ENCODE measurements around the gene MBP.
A peak's percentile ranks its signal among the peaks of the same experiment; 100 is the strongest.

MBP gene

DNA sequence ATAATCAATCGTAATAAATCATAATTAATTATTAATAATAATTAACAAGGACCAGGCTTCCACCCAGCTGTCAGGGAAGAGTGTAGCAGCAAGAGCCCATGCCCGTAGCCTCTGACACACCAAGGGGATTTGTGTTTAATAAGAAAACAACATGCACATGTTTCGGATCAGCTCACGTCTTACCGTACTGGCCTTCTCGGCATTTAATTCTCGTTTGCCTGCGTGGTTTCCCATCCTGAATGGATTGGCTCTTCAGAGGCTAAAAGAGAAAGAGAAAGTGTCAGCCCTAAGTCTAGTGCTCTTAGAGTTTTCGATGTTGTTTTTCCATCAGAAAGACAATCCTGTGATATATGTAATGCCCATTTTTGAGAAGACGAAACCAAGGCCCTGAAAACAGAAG is 27.6 kb downstream of the MBP start:
- ChIA-PET CTCF (interaction anchor here (0.8 to 4.0 kb wide), 10 partner anchors 9 to 121 kb away, joined by 3 to 17 read pairs (median 3); no protein-coding TSS in a partner anchor), POLR2A (no interaction called here)
- no peak for DNase-seq (ENCODE audit: extremely low spot score)
- TF ChIP-seq, protein P1, sequence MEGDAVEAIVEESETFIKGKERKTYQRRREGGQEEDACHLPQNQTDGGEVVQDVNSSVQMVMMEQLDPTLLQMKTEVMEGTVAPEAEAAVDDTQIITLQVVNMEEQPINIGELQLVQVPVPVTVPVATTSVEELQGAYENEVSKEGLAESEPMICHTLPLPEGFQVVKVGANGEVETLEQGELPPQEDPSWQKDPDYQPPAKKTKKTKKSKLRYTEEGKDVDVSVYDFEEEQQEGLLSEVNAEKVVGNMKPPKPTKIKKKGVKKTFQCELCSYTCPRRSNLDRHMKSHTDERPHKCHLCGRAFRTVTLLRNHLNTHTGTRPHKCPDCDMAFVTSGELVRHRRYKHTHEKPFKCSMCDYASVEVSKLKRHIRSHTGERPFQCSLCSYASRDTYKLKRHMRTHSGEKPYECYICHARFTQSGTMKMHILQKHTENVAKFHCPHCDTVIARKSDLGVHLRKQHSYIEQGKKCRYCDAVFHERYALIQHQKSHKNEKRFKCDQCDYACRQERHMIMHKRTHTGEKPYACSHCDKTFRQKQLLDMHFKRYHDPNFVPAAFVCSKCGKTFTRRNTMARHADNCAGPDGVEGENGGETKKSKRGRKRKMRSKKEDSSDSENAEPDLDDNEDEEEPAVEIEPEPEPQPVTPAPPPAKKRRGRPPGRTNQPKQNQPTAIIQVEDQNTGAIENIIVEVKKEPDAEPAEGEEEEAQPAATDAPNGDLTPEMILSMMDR (IDR thresholded peaks at IDR 0.05; ENCODE audit: control extremely low read depth, extremely low read depth, low read depth, missing control alignments) = no peak

DNA sequence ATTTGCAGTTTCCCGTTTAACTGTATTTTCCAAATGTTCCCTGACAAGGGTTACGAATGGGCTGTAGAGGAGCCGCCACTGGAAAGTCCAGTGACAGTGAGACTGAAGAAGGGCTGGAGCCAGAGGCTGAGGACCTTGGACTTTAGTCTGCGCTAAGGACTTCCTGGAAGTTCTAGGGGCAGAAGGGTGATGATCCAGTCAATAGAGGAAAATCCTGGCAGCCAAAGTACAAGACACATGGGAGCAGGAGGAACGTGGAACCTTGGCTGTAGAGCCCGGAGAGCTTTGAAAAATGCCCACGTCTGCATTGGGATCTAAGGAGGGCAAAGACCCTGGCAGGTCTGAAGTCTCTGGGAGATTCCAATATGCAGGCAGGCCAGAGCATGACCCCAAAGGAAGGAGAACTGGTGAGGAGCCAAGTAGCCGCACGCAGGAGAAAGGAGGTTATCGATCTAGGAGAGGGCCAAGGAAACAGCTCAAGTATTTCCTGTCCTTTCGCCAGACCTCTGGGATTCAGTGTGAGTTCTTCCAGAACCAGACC is 28.5 kb downstream of the MBP start:
- POLR2A ChIA-PET = no interaction called here
- CTCF ChIA-PET = interaction anchor here (1.3 to 4.0 kb wide), 3 partner anchors 11 to 43 kb away, joined by 3 to 17 read pairs (median 11); no protein-coding TSS in a partner anchor
- TF ChIP-seq, protein P1 (IDR thresholded peaks at IDR 0.05; ENCODE audit: control extremely low read depth, extremely low read depth, low read depth, missing control alignments) = no peak

DNA sequence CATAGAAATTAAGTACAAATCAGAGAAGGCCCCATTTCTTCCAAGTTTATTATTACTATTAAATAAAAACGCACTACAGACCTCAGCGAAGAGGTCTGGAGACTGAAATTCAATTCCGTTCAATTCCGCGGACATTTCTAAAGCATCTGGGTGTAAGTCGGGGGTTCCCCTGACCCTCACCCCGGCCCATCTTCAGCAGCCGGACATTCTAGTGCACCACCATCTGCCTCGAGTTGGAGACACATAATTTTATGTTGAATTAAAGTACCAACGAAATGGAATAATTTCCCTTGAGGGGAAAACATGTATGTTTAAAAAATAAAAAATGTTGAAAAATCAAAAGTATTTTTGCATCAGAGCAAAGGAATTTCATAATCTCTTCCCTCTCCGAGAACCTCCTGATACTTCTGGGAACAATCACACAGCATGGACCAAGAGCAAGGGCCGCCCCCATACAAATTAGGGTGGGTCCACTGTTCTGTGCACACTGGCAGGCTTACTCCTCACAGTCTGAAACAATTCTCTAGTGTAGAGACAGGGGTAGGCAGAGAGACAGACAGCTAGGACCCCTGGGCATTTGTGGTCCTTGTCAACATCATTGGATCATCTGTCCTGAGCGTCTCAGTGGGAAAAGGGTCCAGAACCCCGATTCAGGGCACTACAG is 29.3 kb downstream of the MBP start:
- DNase-seq (ENCODE audit: extremely low spot score) = no peak
- POLR2A ChIA-PET = interaction anchor here (1.0 kb wide), 1 partner anchor 27 kb away, joined by 5 read pairs; no protein-coding TSS in a partner anchor
- CTCF ChIA-PET = interaction anchor here (1.3 to 4.0 kb wide), 4 partner anchors 12 to 103 kb away, joined by 3 to 17 read pairs (median 8); no protein-coding TSS in a partner anchor
- TF ChIP-seq, protein P1 (IDR thresholded peaks at IDR 0.05; ENCODE audit: control extremely low read depth, extremely low read depth, low read depth, missing control alignments) = no peak

More for the DNA sequence above, 28.5 kb downstream of the MBP start:
- DNase-seq (ENCODE audit: extremely low spot score) = no peak

DNA sequence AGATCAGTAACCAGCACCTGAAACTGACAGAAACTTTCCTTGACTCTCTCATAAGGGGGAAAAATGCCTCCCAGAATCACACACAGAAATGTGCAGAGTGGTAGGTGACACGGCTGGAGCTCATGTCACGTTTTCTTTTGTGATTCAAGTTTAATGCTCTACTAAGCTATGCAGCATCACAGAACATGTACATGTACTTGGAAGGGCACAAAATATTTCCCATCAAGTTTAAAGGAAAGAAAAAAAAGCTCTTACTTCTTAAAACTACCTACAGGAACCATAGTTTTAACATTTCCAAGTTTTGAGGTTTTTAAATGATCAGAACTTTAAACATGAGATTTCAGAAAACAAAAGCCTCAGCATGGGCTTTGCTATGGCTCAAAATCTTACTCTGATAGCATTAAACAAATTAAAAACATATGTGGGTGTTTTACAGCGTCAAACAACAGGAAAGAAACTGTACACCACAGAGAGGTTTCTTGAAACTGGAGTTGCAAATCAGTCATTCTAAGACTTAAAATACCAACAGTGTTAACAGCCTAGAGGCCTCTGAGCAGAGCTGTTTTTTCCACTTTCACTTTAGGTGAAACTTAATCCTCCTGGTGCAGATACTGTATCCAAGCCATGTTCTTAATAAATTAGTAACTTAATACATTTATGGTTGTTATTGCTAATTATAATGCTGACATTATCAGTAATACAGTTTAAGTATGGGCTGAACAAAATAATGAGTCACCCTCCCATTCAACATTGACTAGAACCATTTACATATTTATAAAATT is 30.1 kb downstream of the MBP start:
- DNase-seq (ENCODE audit: extremely low spot score) = peak; percentile 80
- ChIA-PET POLR2A (interaction anchor here (1.0 kb wide), 3 partner anchors 22 to 37 kb away, joined by 3 to 5 read pairs (median 4); no protein-coding TSS in a partner anchor), CTCF (interaction anchor here (1.0 to 4.0 kb wide), 7 partner anchors 10 to 119 kb away, joined by 3 to 17 read pairs (median 6); no protein-coding TSS in a partner anchor)
- TF ChIP-seq, protein P1 (IDR thresholded peaks at IDR 0.05; ENCODE audit: control extremely low read depth, extremely low read depth, low read depth, missing control alignments) = no peak

DNA sequence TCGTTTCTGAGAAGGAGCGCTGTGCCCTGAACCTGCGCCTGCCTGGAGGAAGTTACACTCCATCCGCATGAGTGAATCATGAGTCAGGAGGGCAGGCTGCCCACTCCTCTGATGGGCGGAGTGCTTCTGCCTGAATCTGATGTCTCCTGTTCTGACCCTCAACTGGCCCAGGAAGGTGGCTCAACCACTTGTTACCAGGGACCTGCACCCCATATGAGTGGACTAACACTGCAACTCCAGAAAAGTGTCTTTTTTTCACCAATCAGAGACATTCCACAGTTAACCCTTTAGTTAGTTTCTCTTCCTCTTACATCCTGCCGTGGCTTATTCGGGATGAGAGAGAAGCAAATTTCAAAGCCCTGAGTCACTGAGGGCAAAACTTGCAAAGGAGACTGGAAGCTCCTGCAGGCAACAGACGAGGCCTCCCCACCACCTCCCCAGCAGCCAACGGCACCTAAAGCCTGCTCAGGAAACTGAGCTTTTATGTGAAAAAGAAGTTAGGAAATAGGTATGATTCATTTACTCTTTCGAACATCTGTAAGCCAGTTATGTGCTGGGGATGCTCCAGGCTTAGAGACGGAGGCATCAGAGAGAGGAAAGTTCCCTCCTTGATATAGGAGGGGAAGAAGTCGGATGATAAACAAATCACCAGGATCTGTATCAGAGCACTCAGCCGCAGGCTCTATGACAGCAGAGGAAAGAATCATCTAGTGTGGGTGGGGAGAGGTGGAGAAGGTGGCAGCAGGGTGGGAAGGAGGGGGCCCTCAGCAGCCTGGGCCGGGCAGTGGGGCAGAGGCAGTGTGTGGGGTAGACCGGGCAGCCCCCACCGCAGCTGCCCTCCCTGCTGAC is 30.9 kb downstream of the MBP start:
- ChIA-PET CTCF (interaction anchor here (1.0 to 2.8 kb wide), 8 partner anchors 11 to 119 kb away, joined by 3 to 9 read pairs (median 4); no protein-coding TSS in a partner anchor), POLR2A (interaction anchor here (1.0 kb wide), 2 partner anchors 23 to 36 kb away, joined by 3 to 4 read pairs; no protein-coding TSS in a partner anchor)
- peak; percentile 66 for DNase-seq (ENCODE audit: extremely low spot score)
- TF ChIP-seq, protein P1 (IDR thresholded peaks at IDR 0.05; ENCODE audit: control extremely low read depth, extremely low read depth, low read depth, missing control alignments) = no peak

All from GM10248 (cell line).